22Rv1 (cell line): Measurements from ENCODE around the gene PUS1.

Experiments used
- ZFX ChIP-seq: fragments of 450-650 bp; IDR thresholded peaks from 2 replicates; pipeline ENCODE4 v1.6.1; 2017; ENCODE audit warnings: antibody characterized with exemption, borderline replicate concordance
- TF ChIP-seq, protein P1 (sequence below): fragments of 450-650 bp; IDR thresholded peaks from 2 replicates; pipeline ENCODE4 v1.5.1; 2017; ENCODE audit warnings: mild to moderate bottlenecking

DNA sequence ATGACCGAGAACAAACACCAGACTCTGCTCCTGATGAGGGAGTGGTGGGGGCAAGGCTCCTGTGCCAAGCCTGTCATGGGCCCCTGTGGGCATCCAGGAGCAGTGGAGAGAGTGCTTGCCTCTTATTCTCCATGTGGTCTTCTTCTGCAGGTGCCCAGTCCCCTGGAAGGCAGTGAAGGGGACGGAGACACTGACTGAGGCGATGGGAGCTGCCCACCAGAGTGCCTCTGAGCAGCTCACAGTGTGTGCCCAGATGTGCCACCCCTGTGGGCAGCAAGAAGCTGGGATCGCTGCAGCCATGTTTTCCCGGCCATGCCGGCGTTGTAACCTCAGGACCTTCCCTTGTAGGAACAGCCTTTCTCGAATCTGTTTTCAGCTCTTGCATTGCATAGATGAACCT, 14.3 kb downstream of the PUS1 start:
- TF ChIP-seq, protein P1, sequence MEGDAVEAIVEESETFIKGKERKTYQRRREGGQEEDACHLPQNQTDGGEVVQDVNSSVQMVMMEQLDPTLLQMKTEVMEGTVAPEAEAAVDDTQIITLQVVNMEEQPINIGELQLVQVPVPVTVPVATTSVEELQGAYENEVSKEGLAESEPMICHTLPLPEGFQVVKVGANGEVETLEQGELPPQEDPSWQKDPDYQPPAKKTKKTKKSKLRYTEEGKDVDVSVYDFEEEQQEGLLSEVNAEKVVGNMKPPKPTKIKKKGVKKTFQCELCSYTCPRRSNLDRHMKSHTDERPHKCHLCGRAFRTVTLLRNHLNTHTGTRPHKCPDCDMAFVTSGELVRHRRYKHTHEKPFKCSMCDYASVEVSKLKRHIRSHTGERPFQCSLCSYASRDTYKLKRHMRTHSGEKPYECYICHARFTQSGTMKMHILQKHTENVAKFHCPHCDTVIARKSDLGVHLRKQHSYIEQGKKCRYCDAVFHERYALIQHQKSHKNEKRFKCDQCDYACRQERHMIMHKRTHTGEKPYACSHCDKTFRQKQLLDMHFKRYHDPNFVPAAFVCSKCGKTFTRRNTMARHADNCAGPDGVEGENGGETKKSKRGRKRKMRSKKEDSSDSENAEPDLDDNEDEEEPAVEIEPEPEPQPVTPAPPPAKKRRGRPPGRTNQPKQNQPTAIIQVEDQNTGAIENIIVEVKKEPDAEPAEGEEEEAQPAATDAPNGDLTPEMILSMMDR, result no peak
- TF ChIP-seq ZFX, result no peak
